ENCODE results near the gene NCR3LG1. TPM values are rescaled to one million over a fixed set of nuclear protein-coding genes. Genes with fewer than 3 reads are reported as not detected.

The NCR3LG1 gene
- total RNA-seq = 26.4 and 26.5 TPM in 2 replicates

GRCh38 chr11:17351510-17352176 is at the start of gene NCR3LG1:
NCR3LG1 (plus strand) TSS chr11:17351800; CDS start chr11:17351970, 170 bp downstream.
- no peaks in the 10 kb centered on the region for H4K20me1 ChIP-seq (ENCODE audit: insufficient read depth, low read length)
- peaks cover 24% of the 10 kb centered on the region for H3K4me1 ChIP-seq (ENCODE audit: insufficient read depth, low read length)
- H3K27ac ChIP-seq (ENCODE audit: low read depth, low read length) = peak within 1 kb of the TSS; percentile 75
- no peaks in the 10 kb centered on the region for H3K27me3 ChIP-seq (ENCODE audit: insufficient read depth, low read length)
- H3K9me3 ChIP-seq (ENCODE audit: low read depth, low read length) = no peaks in the 10 kb centered on the region
- DNase-seq (ENCODE audit: insufficient read length, low spot score, missing footprints) = peak; percentile 88
- peak within 1 kb of the TSS; percentile 94 for H3K4me2 ChIP-seq (ENCODE audit: insufficient read depth, low read length)
- H3K79me2 ChIP-seq (ENCODE audit: insufficient read depth, low read length) = peaks cover 16% of the 10 kb centered on the region
- no peaks in the 10 kb centered on the region for H3K36me3 ChIP-seq (ENCODE audit: insufficient read depth, low read length)
- H3K4me3 ChIP-seq (ENCODE audit: insufficient read depth, low read length) = peak within 1 kb of the TSS; percentile 78
- peak within 1 kb of the TSS; percentile 88 for H2AFZ ChIP-seq (ENCODE audit: low read length)
- no peak for TF ChIP-seq CTCF (IDR thresholded peaks at IDR 0.05; ENCODE audit: extremely low read depth, low read depth, low read length)

GRCh38 chr11:17313349-17314231 is 38.0 kb upstream of the NCR3LG1 start:
- Histone ChIP-seq H3K79me2 (ENCODE audit: insufficient read depth, low read length) (no peaks in the 10 kb centered on the region), H2AFZ (ENCODE audit: low read length) (peak overlapping the region; percentile 84), H3K27ac (ENCODE audit: low read depth, low read length) (peak overlapping the region; percentile 92), H3K4me3 (ENCODE audit: insufficient read depth, low read length) (peak overlapping the region; percentile 12), H3K27me3 (ENCODE audit: insufficient read depth, low read length) (no peaks in the 10 kb centered on the region), H3K9me3 (ENCODE audit: low read depth, low read length) (no peaks in the 10 kb centered on the region), H3K4me2 (ENCODE audit: insufficient read depth, low read length) (peak overlapping the region; percentile 76), H4K20me1 (ENCODE audit: insufficient read depth, low read length) (no peaks in the 10 kb centered on the region), H3K4me1 (ENCODE audit: insufficient read depth, low read length) (peaks cover 18% of the 10 kb centered on the region), H3K36me3 (ENCODE audit: insufficient read depth, low read length) (peaks cover 23% of the 10 kb centered on the region)
- DNase-seq (ENCODE audit: insufficient read length, low spot score, missing footprints) = peak; percentile 58
- TF ChIP-seq CTCF (IDR thresholded peaks at IDR 0.05; ENCODE audit: extremely low read depth, low read depth, low read length) = no peak

- Histone ChIP-seq H3K36me3 (ENCODE audit: insufficient read depth, low read length) (peaks cover 27% of the 10 kb centered on the region), H3K27me3 (ENCODE audit: insufficient read depth, low read length) (no peaks in the 10 kb centered on the region), H3K27ac (ENCODE audit: low read depth, low read length) (peak overlapping the region; percentile 92), H3K4me2 (ENCODE audit: insufficient read depth, low read length) (peak overlapping the region; percentile 76), H3K9me3 (ENCODE audit: low read depth, low read length) (no peaks in the 10 kb centered on the region), H3K4me1 (ENCODE audit: insufficient read depth, low read length) (peaks cover 18% of the 10 kb centered on the region), H3K79me2 (ENCODE audit: insufficient read depth, low read length) (no peaks in the 10 kb centered on the region), H2AFZ (ENCODE audit: low read length) (peak overlapping the region; percentile 84), H3K4me3 (ENCODE audit: insufficient read depth, low read length) (peak overlapping the region; percentile 12), H4K20me1 (ENCODE audit: insufficient read depth, low read length) (no peaks in the 10 kb centered on the region)
- no peak for TF ChIP-seq CTCF (IDR thresholded peaks at IDR 0.05; ENCODE audit: extremely low read depth, low read depth, low read length)
- peak; percentile 80 for DNase-seq (ENCODE audit: insufficient read length, low spot score, missing footprints)
Measured at GRCh38 chr11:17314232-17314547, 37.4 kb upstream of the NCR3LG1 start.

- no peak overlapping the region for H2AFZ ChIP-seq (ENCODE audit: low read length)
- no peak overlapping the region for H3K4me3 ChIP-seq (ENCODE audit: insufficient read depth, low read length)
- no peak for DNase-seq (ENCODE audit: insufficient read length, low spot score, missing footprints)
- H3K36me3 ChIP-seq (ENCODE audit: insufficient read depth, low read length) = peaks cover 29% of the 10 kb centered on the region
- H3K4me1 ChIP-seq (ENCODE audit: insufficient read depth, low read length) = peaks cover 18% of the 10 kb centered on the region
- H3K79me2 ChIP-seq (ENCODE audit: insufficient read depth, low read length) = no peaks in the 10 kb centered on the region
- H3K9me3 ChIP-seq (ENCODE audit: low read depth, low read length) = no peaks in the 10 kb centered on the region
- no peaks in the 10 kb centered on the region for H4K20me1 ChIP-seq (ENCODE audit: insufficient read depth, low read length)
- peak overlapping the region; percentile 92 for H3K27ac ChIP-seq (ENCODE audit: low read depth, low read length)
- H3K4me2 ChIP-seq (ENCODE audit: insufficient read depth, low read length) = no peak overlapping the region
- H3K27me3 ChIP-seq (ENCODE audit: insufficient read depth, low read length) = no peaks in the 10 kb centered on the region
- no peak for TF ChIP-seq CTCF (IDR thresholded peaks at IDR 0.05; ENCODE audit: extremely low read depth, low read depth, low read length)
Measured at GRCh38 chr11:17314904-17315426, 36.6 kb upstream of the NCR3LG1 start.

Measured in osteoblast (primary cell).